ENCODE measurements around the gene SLAMF1.

SLAMF1 gene

DNA sequence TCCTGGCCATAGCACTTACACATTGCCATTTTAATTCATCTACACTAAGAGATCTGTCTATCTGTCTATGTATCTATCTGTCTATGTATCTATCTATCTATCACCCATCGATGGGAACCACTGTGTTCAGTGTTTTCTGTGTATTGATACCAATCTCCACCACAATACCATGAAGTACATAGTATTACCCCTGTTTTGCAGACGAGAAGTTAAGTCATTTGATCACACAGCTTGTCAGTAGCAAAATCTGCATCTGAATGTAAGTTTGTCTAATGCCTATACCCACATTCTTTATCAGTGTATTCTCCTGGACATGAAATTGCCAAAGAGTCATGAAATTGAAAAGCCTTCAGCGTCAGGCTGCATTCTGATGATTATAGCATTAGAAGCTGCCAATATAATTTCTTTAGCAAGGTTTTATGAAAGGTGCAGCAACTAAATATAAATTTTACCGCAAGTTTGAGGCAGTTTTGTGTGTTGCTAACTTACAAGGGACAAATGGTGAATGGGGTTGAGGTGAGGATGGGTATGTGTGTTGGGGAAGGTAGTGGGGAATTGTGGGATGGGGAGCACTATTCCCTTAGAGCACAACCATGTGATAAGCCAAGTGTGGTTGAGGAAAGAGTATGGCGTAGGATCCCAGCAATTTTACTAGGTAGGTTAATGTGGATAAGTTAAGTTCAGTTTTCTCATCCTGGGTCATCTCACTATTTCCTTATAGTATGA is 24.2 kb downstream of the SLAMF1 start:
- DNase-seq = no peak

DNA sequence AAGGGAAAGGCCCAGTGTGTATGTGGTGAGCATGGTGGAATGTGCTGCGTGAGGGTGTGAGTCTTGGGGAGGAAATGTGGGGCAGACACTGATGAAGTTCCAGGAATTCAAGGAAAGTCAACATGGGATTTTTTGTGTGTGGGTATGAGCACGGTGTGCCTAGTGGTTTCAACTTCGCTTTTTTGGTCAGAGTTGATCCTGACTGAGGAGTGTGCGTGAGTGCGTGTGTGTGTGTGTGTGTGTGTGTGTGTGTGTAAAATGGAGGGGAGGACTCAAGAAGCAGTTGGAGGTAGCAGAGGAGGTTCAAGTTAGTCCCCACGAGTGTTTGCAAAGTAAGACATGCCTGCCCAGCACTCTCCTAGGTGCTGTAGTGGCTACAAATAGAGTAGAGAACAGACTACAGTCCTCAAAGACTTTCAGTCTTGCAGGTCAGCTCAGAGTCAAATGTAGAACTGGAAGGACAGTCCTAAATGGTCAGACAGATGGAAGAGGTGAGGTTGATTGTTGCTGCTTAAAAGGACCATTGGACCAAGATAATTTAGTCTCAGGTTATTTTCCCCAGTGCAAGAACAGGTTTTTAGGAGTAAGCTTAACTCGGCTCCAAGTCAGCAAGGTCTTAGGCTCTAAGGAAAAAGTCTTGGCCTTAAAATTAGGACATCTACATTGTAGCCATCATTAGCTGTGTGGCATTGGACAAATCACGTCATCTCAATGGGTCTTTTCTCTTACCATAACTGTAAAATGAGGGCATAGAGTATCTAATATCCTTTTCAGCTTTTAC is 25.0 kb downstream of the SLAMF1 start:
- no peak for DNase-seq

DNA sequence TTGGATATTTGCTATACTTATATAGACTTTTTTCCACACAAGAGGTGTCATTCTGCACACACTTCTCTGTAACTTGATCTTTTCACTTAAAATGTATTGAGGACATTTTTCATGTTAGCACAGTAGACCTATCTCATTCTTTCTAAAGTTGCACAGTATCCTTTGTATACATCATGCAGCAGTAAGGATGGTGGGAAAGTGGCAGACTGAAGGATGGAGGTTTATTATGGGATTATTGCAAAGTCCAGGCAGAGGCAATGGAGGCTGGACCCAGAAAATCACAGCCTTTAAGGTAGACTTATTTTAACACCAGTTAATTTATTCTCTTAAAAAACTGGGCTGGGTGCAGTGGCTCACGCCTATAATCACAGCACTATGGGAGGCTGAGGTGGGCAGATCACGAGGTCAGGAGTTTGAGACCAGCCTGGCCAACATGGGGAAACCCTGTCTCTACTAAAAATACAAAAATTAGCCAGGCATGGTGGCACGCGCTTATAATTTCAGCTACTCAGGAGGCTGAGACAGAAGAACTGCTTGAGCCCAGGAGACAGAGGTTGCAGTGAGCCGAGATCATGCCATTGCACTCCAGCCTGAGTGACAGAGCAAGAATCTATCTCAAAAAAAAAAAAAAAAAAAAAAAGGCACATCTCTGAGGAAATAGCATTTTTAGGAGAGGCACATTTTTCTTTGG is 25.8 kb downstream of the SLAMF1 start:
- no peak for DNase-seq

- no peak for DNase-seq
Measured at GRCh38 chr1:160619742-160620277, 27.0 kb downstream of the SLAMF1 start.

DNA sequence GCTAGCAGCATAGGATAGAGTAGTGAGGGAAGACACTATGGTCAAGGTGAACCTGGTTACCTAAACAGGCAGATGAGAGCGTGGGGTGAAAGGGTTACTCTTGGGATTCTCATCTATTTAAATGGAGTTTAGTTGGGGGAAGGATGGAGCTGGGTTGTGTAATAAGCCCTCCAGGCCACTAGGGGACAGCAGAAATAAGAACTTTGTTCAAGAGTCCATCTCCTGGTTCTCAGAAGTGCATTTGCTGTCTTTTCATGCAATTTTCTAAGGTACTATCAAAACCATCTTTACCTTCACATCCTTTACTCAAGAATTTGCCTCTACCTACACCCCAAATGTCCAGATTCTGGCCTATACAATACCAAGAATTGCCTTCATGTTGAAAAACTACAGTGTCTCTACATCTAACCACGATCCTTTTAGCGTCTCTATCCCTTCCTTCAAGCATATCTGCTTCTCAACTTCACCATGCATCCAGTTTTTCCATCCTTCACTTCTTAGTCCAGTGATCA is 28.0 kb downstream of the SLAMF1 start:
- DNase-seq = peak; percentile 29

GRCh38 chr1:160618327-160618726 is 28.5 kb downstream of the SLAMF1 start:
- DNase-seq = no peak

DNA sequence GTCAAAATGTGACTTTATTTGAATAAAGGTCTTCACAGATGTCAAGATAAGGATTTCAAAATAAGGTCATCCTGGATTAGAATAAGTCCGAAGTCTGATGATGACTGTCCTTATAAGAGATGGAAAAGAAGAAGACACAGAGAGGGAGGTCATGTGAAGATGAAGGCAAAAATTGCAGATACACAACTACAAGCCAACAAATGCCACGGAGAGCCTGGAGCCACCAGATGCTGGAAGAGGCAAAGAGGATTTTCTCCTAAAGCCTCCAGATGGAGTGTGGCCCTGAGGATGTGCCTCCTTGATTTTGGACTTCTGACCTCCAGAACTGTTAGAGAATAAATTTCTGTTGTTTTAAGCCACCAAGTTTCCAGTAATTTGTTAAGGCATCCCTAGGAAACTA is 31.2 kb downstream of the SLAMF1 start:
- DNase-seq = no peak

DNA sequence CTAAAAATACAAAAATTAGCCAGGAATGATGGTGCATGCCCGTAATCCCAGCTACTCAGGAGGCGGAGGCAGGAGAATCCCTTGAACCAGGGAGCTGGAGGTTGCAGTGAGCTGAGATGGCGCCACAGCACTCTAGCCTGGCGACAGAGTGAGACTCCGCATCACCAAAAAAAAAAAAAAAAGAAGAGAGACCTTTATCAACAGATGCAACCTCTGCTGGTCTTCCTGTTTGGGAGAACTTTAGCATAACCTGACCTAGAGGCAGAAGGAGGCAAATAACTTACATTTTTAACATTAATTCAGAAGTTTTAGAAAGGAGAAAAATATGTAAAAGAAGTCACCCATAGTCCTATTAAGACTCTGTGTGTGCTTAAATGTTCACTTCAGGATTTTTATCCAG is 32.4 kb downstream of the SLAMF1 start:
- DNase-seq = no peak

- DNase-seq = no peak
Measured at GRCh38 chr1:160612613-160613218, 34.1 kb downstream of the SLAMF1 start.

GRCh38 chr1:160610569-160611242 is 36.1 kb downstream of the SLAMF1 start:
- DNase-seq = no peak

DNA sequence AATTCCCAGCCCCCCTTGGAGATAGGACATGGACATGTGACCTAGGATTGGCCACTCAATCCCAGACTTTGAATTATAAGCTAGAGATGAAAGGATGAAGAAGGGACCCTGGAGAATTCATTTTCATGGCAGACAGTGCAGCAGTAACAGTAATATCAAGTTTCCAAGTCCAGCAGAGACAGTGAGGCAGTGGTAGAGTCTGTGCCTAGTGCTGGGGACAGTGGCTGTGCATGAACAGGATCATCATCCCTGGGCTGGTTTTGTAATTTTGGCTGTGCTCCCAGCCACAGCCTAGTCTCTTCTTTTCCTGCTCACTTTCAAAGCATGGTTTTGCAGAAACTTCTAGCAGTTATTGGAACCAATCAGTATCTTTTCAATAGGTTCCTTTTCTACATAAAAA is 37.9 kb downstream of the SLAMF1 start:
- no peak for DNase-seq

DNA sequence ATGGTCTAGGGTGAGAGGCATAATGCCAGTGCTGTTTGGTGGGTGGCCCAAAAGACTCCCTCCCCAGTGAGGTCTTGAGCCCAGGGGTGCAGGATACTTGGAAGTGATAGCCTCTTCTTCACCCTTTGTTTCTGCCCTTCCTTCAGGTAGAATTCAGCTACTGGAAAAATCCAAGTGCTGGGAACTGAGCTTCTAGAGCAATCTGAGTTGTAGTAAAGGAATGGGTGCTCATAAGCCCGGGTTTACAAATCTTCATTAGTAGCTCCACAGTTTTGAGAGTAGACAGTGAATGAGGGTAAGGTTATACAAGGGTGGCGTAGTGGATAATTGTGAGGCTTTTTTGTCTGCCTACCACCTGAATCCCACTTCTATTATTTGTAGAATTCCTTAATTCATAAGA is 38.3 kb downstream of the SLAMF1 start:
- no peak for DNase-seq

GRCh38 chr1:160608057-160608456 is 38.8 kb downstream of the SLAMF1 start:
- no peak for DNase-seq

DNA sequence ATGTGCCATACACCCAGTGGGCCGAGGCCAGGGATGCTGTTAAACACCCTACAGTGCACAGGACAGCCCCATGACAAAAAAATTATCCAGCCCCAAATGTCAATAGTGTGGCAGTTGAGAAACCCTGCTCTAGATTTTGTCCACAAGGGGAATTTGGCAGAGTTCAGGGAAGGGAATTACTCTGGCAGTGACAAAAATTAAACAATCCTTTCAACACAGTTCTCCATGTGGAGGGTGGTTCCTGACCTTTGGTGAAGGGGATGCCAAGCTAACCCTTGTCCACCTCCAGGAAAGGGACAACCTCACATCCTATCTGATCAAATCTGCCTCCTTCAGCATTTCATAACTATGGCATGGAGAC is 39.2 kb downstream of the SLAMF1 start:
- no peak for DNase-seq

GRCh38 chr1:160607011-160607671 is 39.7 kb downstream of the SLAMF1 start:
- peak; percentile 46 for DNase-seq

GRCh38 chr1:160606611-160607010 is 40.2 kb downstream of the SLAMF1 start:
- DNase-seq = no peak

- no peak for DNase-seq
Measured at GRCh38 chr1:160605792-160606479, 40.9 kb downstream of the SLAMF1 start.

- DNase-seq = no peak
Measured at GRCh38 chr1:160605205-160605604, 41.6 kb downstream of the SLAMF1 start.

- no peak for DNase-seq
Measured at GRCh38 chr1:160597705-160598104, 49.1 kb downstream of the SLAMF1 start.

GRCh38 chr1:160597051-160597450 is 49.8 kb downstream of the SLAMF1 start:
- no peak for DNase-seq

DNA sequence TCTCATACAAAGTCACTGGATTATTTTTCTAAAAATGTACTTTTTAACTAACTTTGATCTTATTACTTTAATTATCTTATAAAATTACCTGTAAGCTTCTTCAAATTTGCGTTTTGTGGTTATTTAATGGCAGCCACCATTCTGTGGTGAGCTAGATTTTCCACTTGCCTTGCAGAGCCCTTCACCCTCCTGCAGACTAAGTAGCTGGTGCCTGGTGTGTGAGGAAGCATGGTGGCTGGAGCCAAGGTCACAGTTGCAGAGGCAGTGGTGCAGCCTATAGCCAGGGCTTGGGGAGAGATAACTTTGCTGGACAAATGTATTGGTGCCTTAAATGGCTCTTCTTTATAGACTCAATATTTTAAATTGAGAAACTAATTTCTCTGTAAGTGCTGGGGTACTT is 56.4 kb downstream of the SLAMF1 start:
- no peak for DNase-seq

Data from effector CD4-positive, alpha-beta T cell (primary cell).